Measurements from ENCODE around the gene C3orf52. TPM values are rescaled to one million over a fixed set of nuclear protein-coding genes. Genes with fewer than 3 reads are reported as not detected.

C3orf52 gene
- total and polyA plus RNA-seq, 2 donors (not counting 1 experiment from before 2014, with no cell fraction given) = 1.5 to 1.8 TPM

GRCh38 chr3:112087746-112088145, 1.6 kb downstream of the C3orf52 start:
- Histone ChIP-seq H3K4me1 (ENCODE audit: control insufficient read depth, extremely low read depth, insufficient read depth, low read length) (no peaks in the 10 kb centered on the region), H2AFZ (ENCODE audit: low read length) (no peak overlapping the region), H4K20me1 (ENCODE audit: control insufficient read depth, extremely low read depth, insufficient read depth, low read length) (no peaks in the 10 kb centered on the region), H3K9ac (ENCODE audit: insufficient read depth, low read length) (no peak overlapping the region), H3K9me3 (ENCODE audit: control insufficient read depth, insufficient read depth, low read depth, low read length) (no peaks in the 10 kb centered on the region), H3K4me2 (ENCODE audit: extremely low read depth, insufficient read depth, low read length) (no peak overlapping the region), H3K27ac (ENCODE audit: insufficient read depth, low read length) (no peak overlapping the region), H3K36me3 (ENCODE audit: control insufficient read depth, insufficient read depth, low read length) (no peaks in the 10 kb centered on the region), H3K4me3 (replicated peaks in 1 of 4; ENCODE audit: control extremely low read depth in 1 of 4, insufficient read depth in 1 of 4, low read depth in 3 of 4, low read length in 4 of 4) (no peak overlapping the region), H3K79me2 (ENCODE audit: control insufficient read depth, insufficient read depth, low read length) (peaks cover 2% of the 10 kb centered on the region), H3K27me3 (ENCODE audit: control insufficient read depth, insufficient read depth, low read length) (no peaks in the 10 kb centered on the region)
- TF ChIP-seq EZH2 (IDR thresholded peaks at IDR 0.05; ENCODE audit: low read length, missing control alignments) (no peak), CTCF (conservative IDR thresholded peaks at IDR 0.05 in 1 of 2, IDR thresholded peaks at IDR 0.05 in 1 of 2; ENCODE audit: low read depth in 1 of 2, low read length in 2 of 2) (no peak)
- DNase-seq (ENCODE audit: low read depth in 2 of 2) = no peak

GRCh38 chr3:112088944-112089343, 2.8 kb downstream of the C3orf52 start:
- no peaks in the 10 kb centered on the region for H4K20me1 ChIP-seq (ENCODE audit: control insufficient read depth, extremely low read depth, insufficient read depth, low read length)
- DNase-seq (ENCODE audit: low read depth in 2 of 2) = no peak
- H3K36me3 ChIP-seq (ENCODE audit: control insufficient read depth, insufficient read depth, low read length) = no peaks in the 10 kb centered on the region
- no peaks in the 10 kb centered on the region for H3K9me3 ChIP-seq (ENCODE audit: control insufficient read depth, insufficient read depth, low read depth, low read length)
- no peak overlapping the region for H2AFZ ChIP-seq (ENCODE audit: low read length)
- TF ChIP-seq EZH2 (IDR thresholded peaks at IDR 0.05; ENCODE audit: low read length, missing control alignments) (no peak), CTCF (conservative IDR thresholded peaks at IDR 0.05 in 1 of 2, IDR thresholded peaks at IDR 0.05 in 1 of 2; ENCODE audit: low read depth in 1 of 2, low read length in 2 of 2) (no peak)
- no peaks in the 10 kb centered on the region for H3K4me1 ChIP-seq (ENCODE audit: control insufficient read depth, extremely low read depth, insufficient read depth, low read length)
- H3K27me3 ChIP-seq (ENCODE audit: control insufficient read depth, insufficient read depth, low read length) = no peaks in the 10 kb centered on the region
- no peak overlapping the region for H3K4me2 ChIP-seq (ENCODE audit: extremely low read depth, insufficient read depth, low read length)
- H3K9ac ChIP-seq (ENCODE audit: insufficient read depth, low read length) = no peak overlapping the region
- no peak overlapping the region for H3K4me3 ChIP-seq (replicated peaks in 1 of 4; ENCODE audit: control extremely low read depth in 1 of 4, insufficient read depth in 1 of 4, low read depth in 3 of 4, low read length in 4 of 4)
- H3K27ac ChIP-seq (ENCODE audit: insufficient read depth, low read length) = no peak overlapping the region
- peaks cover 2% of the 10 kb centered on the region for H3K79me2 ChIP-seq (ENCODE audit: control insufficient read depth, insufficient read depth, low read length)

GRCh38 chr3:112089956-112090886, 4.0 kb downstream of the C3orf52 start:
- Histone ChIP-seq H3K4me2 (ENCODE audit: extremely low read depth, insufficient read depth, low read length) (no peak overlapping the region), H3K4me3 (replicated peaks in 1 of 4; ENCODE audit: control extremely low read depth in 1 of 4, insufficient read depth in 1 of 4, low read depth in 3 of 4, low read length in 4 of 4) (no peak overlapping the region), H3K9ac (ENCODE audit: insufficient read depth, low read length) (no peak overlapping the region), H3K79me2 (ENCODE audit: control insufficient read depth, insufficient read depth, low read length) (peaks cover 2% of the 10 kb centered on the region), H3K36me3 (ENCODE audit: control insufficient read depth, insufficient read depth, low read length) (no peaks in the 10 kb centered on the region), H3K27me3 (ENCODE audit: control insufficient read depth, insufficient read depth, low read length) (no peaks in the 10 kb centered on the region), H3K9me3 (ENCODE audit: control insufficient read depth, insufficient read depth, low read depth, low read length) (no peaks in the 10 kb centered on the region), H2AFZ (ENCODE audit: low read length) (no peak overlapping the region), H3K27ac (ENCODE audit: insufficient read depth, low read length) (no peak overlapping the region), H4K20me1 (ENCODE audit: control insufficient read depth, extremely low read depth, insufficient read depth, low read length) (no peaks in the 10 kb centered on the region), H3K4me1 (ENCODE audit: control insufficient read depth, extremely low read depth, insufficient read depth, low read length) (no peaks in the 10 kb centered on the region)
- no peak for DNase-seq (ENCODE audit: low read depth in 2 of 2)
- TF ChIP-seq EZH2 (IDR thresholded peaks at IDR 0.05; ENCODE audit: low read length, missing control alignments) = no peak
- no peak for TF ChIP-seq CTCF (conservative IDR thresholded peaks at IDR 0.05 in 1 of 2, IDR thresholded peaks at IDR 0.05 in 1 of 2; ENCODE audit: low read depth in 1 of 2, low read length in 2 of 2)

Data from fibroblast of lung (primary cell).